ENCODE measurements around the gene BTN3A1. TPM values are rescaled to one million over a fixed set of nuclear protein-coding genes. Genes with fewer than 3 reads are reported as not detected.
"Not testable (repeated sequence)": the region's sequence is repeated elsewhere in the genome, so short reads cannot be mapped to it uniquely, and the experiment has no call there.

BTN3A1 gene
- total and polyA plus RNA-seq, 8 donors: 3.4 to 76.5 (median 16.4) TPM

DNA sequence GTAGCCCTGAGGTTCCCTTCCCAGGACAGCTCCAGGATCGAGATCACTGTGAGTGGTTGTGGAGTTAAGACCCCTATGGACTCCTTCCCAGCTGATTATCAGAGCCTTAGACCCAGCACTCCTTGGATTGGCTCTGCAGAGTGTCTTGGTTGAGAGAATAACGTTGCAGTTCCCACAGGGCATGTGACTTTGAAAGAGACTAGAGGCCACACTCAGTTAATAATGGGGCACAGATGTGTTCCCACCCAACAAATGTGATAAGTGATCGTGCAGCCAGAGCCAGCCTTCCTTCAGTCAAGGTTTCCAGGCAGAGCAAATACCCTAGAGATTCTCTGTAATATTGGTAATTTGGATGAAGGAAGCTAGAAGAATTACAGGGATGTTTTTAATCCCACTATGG, 24.4 kb upstream of the BTN3A1 start:
- peaks cover 0 to 2% (median 0%) of the 10 kb centered on the region in 4 donors for H3K4me1 ChIP-seq
- intact Hi-C loops (cut with DNase I; ENCODE audit: low total_unique reads): no loop called here
- TF ChIP-seq EP300 (IDR thresholded peaks at IDR 0.05) (no peak), POLR2A (IDR thresholded peaks at IDR 0.05) (no peak), POLR2AphosphoS5 (IDR thresholded peaks at IDR 0.05) (no peak), CTCF (IDR thresholded peaks at IDR 0.05) (no peak)
- H3K36me3 ChIP-seq: peaks cover 0 to 39% (median 34%) of the 10 kb centered on the region in 4 donors
- no peak for DNase-seq
- WGBS, 5 donors: 51 to 59% (median 53%) methylated on average over 3 of the region's 3 CpGs
- no peak overlapping the region for H3K27ac ChIP-seq
- H3K27me3 ChIP-seq: no peaks in the 10 kb centered on the region
- no peaks in the 10 kb centered on the region for H3K9me3 ChIP-seq
- no peak overlapping the region for H3K4me3 ChIP-seq

GRCh38 chr6:26378143-26378542, 23.9 kb upstream of the BTN3A1 start:
- H3K4me1 ChIP-seq; H3K9me3 ChIP-seq; H3K27me3 ChIP-seq; DNase-seq; H3K27ac ChIP-seq; H3K4me3 ChIP-seq; intact Hi-C loops (cut with DNase I; ENCODE audit: low total_unique reads): not testable (repeated sequence)
- peaks cover 0 to 35% (median 30%) of the 10 kb centered on the region in 4 donors for H3K36me3 ChIP-seq

DNA sequence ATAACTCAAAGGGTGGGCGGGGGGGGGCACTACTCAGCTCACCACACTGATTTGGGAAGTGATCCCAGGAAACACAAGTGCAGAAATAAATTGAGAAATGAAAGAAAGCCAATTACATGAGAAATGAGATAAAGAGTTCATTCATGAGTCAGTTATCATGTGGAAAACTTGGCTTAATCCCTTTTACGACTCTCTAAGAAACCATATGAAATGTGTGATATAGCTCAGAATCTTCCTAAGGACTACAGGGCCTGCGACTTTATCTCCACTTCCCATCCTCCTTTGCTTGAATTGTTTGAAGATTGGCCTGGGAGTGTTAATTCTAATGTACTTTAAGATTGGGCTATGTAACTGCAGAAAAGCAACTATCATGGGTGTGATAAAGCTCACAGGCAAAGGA, 22.8 kb upstream of the BTN3A1 start:
- Histone ChIP-seq H3K4me1 (peaks cover 6 to 15% (median 9%) of the 10 kb centered on the region in 4 donors), H3K9me3 (no peaks in the 10 kb centered on the region), H3K4me3 (no peak overlapping the region), H3K27me3 (no peaks in the 10 kb centered on the region), H3K27ac (no peak overlapping the region), H3K36me3 (peaks cover 0 to 23% (median 22%) of the 10 kb centered on the region in 4 donors)
- WGBS, 5 donors: 59 to 76% (median 71%) methylated on average over 3 of the region's 3 CpGs
- intact Hi-C loops (cut with DNase I; ENCODE audit: low total_unique reads): no loop called here
- TF ChIP-seq POLR2AphosphoS5 (IDR thresholded peaks at IDR 0.05) (no peak), EP300 (IDR thresholded peaks at IDR 0.05) (no peak), CTCF (IDR thresholded peaks at IDR 0.05) (no peak)
- DNase-seq: no peak

DNA sequence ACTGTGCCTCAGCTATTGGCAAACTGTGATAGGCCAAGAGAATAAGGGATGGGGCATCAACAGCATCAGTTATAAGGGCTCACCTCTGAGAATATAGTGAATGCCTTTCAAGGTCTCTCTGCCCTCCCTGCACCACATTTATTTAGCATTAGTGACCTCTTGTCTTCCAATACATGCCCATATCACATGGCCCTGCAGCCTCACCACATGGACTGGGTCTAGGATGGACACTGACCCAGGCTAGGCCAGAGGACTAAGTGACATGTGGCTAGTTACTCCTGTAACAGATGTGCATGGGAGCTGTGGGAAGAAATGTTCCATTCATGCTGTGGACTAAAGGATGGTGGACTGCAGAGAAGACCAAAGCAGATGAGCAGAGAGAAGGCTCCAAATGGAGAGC, 22.3 kb upstream of the BTN3A1 start:
- intact Hi-C loops (cut with DNase I; ENCODE audit: low total_unique reads): no loop called here
- Histone ChIP-seq H3K4me3 (no peak overlapping the region), H3K9me3 (no peaks in the 10 kb centered on the region), H3K4me1 (peaks cover 6 to 19% (median 11%) of the 10 kb centered on the region in 4 donors), H3K27me3 (no peaks in the 10 kb centered on the region), H3K27ac (no peak overlapping the region), H3K36me3 (peaks cover 0 to 19% (median 17%) of the 10 kb centered on the region in 4 donors)
- no peak for DNase-seq
- TF ChIP-seq CTCF (IDR thresholded peaks at IDR 0.05) (no peak), POLR2A (IDR thresholded peaks at IDR 0.05) (no peak), EP300 (IDR thresholded peaks at IDR 0.05) (no peak), POLR2AphosphoS5 (IDR thresholded peaks at IDR 0.05) (no peak)

DNA sequence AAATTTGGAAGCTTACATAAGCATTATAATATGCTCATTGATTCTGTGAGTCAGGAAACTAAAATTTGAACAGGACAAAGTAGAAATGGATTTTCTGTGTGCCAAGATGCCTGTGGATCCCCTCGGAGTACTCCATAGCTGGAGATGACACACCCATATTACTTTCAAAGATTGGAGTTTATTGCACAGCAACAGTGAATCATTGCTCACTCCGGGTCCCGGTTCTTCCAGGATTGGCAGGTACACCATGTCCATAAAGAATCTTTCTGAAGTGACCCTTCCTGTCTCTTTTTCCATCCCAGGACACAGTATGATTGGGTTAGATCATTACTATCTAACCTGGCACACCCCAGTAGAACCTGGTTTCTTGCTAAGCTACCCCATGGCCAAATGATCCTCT, 21.8 kb upstream of the BTN3A1 start:
- DNase-seq: no peak
- no peak for TF ChIP-seq EP300 (IDR thresholded peaks at IDR 0.05)
- TF ChIP-seq CTCF (IDR thresholded peaks at IDR 0.05): no peak
- TF ChIP-seq POLR2A (IDR thresholded peaks at IDR 0.05): no peak
- no peak for TF ChIP-seq POLR2AphosphoS5 (IDR thresholded peaks at IDR 0.05)
- intact Hi-C loops (cut with DNase I; ENCODE audit: low total_unique reads): no loop called here

More for the DNA sequence above, 21.8 kb upstream of the BTN3A1 start:
- H3K27ac ChIP-seq: no peak overlapping the region
- H3K9me3 ChIP-seq: no peaks in the 10 kb centered on the region
- no peaks in the 10 kb centered on the region for H3K27me3 ChIP-seq
- no peak overlapping the region for H3K4me3 ChIP-seq
- 91 to 93% (median 92%) methylated on average over 3 of the region's 3 CpGs for WGBS, 5 donors
- H3K36me3 ChIP-seq: peaks cover 0 to 14% (median 12%) of the 10 kb centered on the region in 4 donors
- peaks cover 6 to 25% (median 13%) of the 10 kb centered on the region in 4 donors for H3K4me1 ChIP-seq

Data from stomach (tissue), 9 donors.